GM13976 (cell line): ENCODE data around the gene HID1.

Experiments
- DNase-seq: peaks from one replicate; pipeline ENCODE4 v3.0.0; 2012; ENCODE audit warnings: low spot score
- CTCF ChIP-seq: IDR thresholded peaks from 2 replicates; pipeline ENCODE4 v1.5.1; 2012; ENCODE audit warnings: borderline replicate concordance, mild to moderate bottlenecking; ENCODE audit not compliant: insufficient read depth; ENCODE audit errors: extremely low read depth, missing control alignments, control extremely low read depth
- in situ Hi-C: fragments of 300-500 bp; cut with MboI; formaldehyde crosslinking; loops from one replicate; pipeline ENCODE4 v1.12.0; 2022; ENCODE audit warnings: low sequenced_read_pairs, mixed read lengths, inconsistent platforms; ENCODE audit not compliant: unreplicated experiment

HID1 gene

DNA sequence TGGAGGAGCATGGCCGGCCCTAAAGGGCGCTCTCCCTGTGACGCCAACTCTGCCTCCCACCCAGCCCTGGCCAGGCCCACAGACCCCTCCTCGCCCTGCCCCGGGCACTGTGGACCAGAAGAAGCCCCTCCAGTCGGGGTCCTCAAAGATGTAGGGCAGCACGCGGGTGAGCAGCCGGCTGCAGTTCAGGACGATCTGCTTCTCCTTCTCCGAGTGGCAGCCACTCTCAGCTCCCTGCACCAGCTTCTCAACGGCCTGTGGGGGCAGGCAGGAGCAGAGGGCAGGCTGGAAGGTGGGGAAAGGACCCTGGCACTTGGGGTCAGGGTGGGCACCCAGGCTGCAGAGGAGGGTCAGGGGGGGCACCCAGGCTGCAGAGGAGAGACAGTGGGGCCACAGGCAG, 8.9 kb downstream of the HID1 start:
- no peak for DNase-seq
- in situ Hi-C loops, result no loop called here
- TF ChIP-seq CTCF, result no peak

GRCh38 chr17:74962622-74963394, 9.8 kb downstream of the HID1 start:
- DNase-seq, result no peak
- no peak for TF ChIP-seq CTCF
- in situ Hi-C loops, result no loop called here

- peak; percentile 70 for TF ChIP-seq CTCF
- in situ Hi-C loops, result no loop called here
- DNase-seq, result peak; percentile 91
These were observed 10.8 kb downstream of the HID1 start for GRCh38 chr17:74961657-74962350.

DNA sequence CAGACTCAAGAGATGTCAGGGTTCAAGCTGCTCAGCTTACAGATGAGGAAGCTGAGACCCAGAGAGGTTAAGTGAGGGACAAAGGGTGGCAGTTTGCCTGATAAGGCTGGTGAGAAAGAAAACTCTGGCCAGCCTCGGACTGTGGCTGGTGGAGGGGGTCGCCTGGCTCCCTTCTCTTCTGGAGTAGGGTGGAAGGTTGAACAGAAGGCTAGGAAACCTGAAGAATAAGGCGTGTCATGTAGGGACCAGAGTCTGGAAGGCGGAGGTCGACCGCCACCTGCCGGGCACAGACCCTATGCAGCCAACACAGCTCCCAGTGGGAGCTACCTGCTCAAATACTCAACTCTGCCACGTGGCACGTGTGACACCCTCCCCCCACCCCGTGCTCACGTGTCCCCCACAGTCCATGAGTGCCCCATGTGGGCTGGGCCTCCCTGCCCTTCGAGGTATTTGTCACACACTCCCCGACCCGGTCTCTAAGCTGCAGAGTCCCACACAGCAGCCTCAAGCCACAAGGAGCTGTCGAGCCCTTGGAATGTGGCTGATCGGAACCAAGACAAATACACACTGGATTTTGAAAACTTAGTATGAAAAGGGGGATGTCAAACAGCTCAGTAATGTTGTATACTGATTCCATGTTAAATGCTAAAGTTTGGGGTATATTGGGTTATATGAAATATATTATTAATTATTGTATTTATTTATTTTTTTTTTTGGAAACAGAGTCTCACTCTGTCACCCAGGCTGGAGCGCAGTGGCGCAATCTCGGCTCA, 11.8 kb downstream of the HID1 start:
- DNase-seq, result peak; percentile 85
- in situ Hi-C loops, result no loop called here
- peak; percentile 66 for TF ChIP-seq CTCF

- no peak for TF ChIP-seq CTCF
- no peak for DNase-seq
- in situ Hi-C loops, result loop anchor here (5.0 kb wide), 1 partner anchor 38 kb away; the partner anchor contains the start of genes OTOP2 and USH1G
These were observed 12.6 kb downstream of the HID1 start for GRCh38 chr17:74959826-74960515.
